NCI-H1105 treated with DMSO at 0.1 percent for 48 hours (cell line): Measurements from ENCODE around the gene MRC2.
A peak's percentile ranks its signal among the peaks of the same experiment; 100 is the strongest.
"Not testable (repeated sequence)": the region's sequence is repeated elsewhere in the genome, so short reads cannot be mapped to it uniquely, and the experiment has no call there.

Source experiments
- DNase-seq: peaks from one replicate; lab custom pipeline; 2025; lab: John Stamatoyannopoulos, UW

Gene MRC2, protein sequence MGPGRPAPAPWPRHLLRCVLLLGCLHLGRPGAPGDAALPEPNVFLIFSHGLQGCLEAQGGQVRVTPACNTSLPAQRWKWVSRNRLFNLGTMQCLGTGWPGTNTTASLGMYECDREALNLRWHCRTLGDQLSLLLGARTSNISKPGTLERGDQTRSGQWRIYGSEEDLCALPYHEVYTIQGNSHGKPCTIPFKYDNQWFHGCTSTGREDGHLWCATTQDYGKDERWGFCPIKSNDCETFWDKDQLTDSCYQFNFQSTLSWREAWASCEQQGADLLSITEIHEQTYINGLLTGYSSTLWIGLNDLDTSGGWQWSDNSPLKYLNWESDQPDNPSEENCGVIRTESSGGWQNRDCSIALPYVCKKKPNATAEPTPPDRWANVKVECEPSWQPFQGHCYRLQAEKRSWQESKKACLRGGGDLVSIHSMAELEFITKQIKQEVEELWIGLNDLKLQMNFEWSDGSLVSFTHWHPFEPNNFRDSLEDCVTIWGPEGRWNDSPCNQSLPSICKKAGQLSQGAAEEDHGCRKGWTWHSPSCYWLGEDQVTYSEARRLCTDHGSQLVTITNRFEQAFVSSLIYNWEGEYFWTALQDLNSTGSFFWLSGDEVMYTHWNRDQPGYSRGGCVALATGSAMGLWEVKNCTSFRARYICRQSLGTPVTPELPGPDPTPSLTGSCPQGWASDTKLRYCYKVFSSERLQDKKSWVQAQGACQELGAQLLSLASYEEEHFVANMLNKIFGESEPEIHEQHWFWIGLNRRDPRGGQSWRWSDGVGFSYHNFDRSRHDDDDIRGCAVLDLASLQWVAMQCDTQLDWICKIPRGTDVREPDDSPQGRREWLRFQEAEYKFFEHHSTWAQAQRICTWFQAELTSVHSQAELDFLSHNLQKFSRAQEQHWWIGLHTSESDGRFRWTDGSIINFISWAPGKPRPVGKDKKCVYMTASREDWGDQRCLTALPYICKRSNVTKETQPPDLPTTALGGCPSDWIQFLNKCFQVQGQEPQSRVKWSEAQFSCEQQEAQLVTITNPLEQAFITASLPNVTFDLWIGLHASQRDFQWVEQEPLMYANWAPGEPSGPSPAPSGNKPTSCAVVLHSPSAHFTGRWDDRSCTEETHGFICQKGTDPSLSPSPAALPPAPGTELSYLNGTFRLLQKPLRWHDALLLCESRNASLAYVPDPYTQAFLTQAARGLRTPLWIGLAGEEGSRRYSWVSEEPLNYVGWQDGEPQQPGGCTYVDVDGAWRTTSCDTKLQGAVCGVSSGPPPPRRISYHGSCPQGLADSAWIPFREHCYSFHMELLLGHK (N-terminal part only)

DNA sequence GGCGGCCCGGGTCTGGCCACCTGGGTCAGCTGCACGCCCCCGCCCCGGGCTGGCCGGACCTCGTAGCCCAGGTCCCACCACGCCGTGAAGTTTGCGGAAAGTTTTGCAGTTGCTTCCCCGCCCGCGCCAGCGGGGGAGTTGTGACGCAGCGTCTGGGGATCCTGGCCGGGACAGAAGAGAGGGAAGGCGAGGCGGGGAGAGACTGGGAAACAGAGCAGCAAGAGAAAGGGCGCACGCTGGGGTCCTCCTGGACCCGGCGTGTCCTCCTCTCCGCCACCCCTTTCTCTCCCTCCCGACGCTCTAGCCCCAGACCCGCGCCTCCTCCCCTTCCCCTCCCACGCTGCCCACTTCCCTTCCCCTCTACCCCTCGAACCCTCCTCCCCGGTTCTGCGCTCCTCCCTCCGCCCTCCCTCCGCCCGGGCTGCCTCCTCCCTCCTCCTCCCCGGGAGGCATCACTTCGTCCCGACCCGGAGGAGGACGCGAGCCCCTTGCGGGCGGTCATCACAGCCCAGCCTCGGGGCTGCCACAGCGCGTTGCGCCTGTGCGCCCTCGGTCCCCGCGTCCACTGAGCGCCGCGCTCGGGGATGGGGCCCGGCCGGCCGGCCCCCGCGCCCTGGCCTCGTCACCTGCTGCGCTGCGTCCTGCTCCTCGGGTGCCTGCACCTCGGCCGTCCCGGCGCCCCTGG is at the start of gene MRC2:
Gene MRC2, plus strand, starts transcription at position 452 of the 685 bp plus-strand sequence. Its CDS starts 133 bp downstream, at position 585.
- peak; percentile 12 for DNase-seq

DNA sequence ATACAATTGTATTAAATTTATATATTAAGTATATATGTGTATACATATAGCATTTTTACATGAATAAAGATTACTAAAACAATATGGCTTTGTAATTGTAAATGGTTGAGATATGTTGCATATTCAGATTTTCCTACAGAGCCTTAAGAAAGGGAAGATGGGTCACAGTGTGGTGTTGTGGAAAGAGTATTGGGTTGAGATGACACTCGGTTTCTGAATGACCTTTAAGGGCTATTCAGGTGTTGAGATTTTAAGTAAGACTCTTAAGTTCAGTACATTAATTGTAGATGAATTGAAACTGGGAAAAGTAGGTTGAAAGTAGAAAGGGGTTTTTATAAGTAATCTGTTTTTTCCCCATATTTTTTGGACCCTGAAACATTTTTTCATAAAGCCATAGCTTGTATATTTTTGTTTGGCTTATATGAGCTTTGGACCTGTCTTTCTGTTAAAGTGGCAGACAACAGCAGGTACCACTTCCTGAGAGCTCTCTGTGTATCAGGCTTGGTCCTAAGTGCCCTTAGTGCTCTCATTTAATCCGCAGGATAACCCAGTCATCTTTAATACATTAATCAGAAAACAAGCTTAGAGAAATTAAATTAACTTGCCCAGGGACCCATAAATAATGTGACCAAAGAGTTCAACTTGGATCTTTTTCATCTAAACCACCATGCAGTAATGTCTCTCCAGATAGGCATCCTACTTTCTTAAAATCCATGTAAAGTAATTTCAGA is 48.5 kb upstream of the MRC2 start:
- no peak for DNase-seq

DNA sequence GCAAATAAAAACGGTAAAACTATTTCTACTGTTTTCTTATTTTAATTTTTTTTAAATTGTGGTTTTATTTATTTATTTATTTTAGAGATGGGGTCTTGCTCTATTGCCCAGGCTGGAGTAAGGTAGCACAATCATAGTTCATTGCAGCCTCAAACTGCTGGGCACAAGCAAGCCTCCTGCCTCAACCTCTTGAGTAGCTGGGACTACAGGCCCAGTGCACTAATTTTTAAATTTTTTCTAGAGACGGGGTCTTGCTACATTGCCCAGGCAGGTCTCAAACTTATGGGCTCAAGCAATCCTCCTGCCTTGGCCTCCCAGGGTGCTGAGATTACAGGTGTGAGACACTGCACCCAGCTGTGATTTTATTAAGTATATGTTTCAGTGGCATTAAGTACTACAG is 46.5 kb upstream of the MRC2 start:
- DNase-seq, result no peak

DNA sequence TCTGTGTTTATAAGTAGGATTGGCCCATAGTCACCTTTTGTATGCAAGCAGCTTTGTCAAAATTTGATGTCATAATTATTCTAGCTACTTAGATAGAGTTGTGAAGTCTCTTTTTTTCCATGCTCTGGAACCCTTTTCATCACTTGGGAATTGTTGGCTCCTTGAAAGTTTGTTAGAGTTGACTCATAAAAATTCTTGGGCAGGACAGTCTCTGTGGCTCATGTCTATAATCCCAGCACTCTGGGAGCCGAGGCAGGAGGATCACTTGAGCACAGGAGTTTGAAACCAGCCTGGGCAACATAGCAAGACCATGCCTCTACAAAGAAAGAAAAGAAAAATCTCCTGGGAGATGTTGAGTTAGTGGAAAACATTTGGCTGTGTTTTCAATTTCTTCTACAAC is 45.7 kb upstream of the MRC2 start:
- DNase-seq, result no peak

DNA sequence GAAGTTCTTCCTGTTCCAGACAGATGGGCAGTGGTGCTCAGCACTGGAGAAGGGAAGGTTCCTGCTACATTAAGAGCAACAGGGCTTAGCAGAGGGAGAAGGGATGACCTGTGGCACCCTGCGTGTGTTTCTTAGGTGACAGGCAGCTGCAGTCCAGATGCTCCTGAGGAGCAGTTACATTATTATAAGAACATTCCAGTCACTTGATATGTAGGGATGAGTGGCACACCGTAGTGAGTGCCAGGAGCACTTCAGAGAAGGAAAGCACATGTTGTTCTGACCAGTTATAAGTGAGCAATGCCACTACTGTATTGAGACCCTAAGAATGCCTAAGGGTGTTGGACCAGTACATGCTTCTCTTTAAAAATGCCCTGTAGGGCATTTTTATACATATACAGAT is 39.9 kb upstream of the MRC2 start:
- DNase-seq, result no peak

DNA sequence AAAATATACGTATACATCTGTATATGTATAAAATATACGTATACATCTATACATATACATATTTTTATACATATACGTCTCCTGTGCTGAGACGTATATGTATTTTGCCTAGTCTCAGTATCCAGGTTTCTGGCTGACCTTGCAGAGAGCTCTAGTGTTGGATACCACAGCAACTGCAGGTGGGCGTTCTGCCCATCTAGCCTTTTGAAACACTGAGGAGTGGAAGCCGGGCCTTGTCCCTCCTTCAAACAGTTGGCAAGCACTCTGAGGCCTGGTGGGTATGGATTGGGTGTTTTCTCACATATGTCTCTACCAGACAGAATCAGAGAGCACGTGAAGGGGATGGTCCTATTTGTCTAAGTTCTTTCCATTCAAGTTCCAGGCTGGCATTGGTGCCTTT is 39.4 kb upstream of the MRC2 start:
- no peak for DNase-seq

DNA sequence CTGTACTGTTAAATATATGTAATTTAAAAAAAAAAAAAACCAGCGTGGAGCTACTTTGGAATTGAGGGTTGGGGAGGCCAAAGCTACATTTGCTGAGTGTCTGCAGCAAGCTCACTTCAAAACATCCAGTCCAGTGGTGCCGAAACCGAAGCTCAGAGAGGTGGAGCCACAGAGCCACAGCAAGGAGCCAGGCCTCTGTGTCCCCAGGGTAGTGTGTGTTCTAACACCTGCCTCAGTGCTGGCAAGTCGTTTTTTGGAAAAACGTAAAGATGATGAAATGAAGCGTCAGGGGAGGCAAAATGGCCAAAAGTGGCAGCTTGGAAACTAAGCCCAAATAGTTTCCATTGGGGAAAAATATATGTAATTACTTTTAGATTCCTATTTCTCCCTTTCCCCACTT is 36.1 kb upstream of the MRC2 start:
- DNase-seq, result no peak

DNA sequence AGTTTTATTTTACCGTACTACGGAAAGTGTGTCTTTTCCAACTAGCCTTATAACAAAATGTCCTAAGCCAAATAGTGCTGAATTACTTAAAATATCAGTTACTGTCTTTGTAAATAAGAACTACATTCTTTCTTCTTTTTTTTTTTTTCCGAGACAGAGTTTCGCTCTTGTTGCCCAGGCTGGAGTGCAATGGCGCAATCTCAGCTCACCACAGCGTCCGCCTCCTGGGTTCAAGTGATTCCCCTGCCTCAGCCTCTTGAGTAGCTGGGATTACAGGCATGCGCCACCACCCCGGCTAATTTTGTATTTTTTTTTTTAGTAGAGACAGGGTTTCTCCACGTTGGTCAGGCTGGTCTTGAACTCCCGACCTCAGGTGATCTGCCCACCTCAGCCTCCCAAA is 35.6 kb upstream of the MRC2 start:
- DNase-seq, result not testable (repeated sequence)

DNA sequence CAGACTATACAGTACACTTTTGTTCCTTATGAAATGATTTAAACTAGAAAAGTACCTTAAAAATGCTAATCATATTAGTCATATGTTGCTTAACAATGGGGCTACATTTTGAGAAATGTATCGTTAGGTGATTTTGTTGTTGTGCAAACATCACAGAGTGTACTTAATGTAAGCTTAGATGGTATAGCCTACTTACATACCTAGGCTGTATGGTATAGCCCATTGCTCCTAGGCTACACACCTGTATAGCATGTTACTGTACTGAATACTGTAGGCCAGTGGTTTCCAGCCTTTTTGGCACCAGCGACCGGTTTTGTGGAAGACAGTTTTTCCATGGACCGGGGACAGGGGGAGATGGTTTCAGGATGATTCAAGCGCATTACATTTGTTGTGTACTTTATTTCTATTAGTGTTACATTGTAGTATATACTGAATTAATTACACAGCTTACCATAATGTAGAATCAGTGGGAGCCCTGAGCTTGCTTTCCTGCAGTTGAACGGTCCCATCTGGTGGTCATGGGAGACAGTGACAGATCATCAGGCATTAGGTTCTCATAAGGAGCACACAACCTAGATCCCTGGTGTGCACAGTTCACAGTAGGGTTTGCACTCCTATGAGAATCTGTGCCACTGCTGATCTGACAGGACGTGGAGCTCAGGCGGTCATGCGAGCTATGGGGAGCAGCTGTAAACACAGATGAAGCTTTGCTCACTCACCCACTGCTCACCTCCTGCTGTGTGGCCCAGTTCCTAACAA is 35.0 kb upstream of the MRC2 start:
- DNase-seq, result no peak

DNA sequence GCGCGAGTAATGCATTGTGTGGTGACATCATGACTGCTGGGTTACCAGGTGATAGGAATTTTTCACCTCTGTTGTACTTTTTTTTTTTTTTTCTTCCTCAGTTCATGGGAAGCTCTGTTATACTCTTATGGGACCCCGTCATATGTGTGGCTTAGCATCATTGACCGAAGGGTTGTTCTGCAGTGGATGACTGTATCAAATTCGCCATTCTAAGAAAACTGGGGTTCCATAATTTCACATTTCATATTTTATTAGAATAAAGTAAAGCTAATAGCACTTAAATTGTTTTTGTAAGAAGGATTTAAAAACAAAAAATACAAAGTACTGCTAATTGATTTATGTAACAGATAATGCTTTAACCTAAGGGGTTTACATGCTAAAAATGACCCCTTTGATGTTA is 32.0 kb upstream of the MRC2 start:
- DNase-seq, result no peak

DNA sequence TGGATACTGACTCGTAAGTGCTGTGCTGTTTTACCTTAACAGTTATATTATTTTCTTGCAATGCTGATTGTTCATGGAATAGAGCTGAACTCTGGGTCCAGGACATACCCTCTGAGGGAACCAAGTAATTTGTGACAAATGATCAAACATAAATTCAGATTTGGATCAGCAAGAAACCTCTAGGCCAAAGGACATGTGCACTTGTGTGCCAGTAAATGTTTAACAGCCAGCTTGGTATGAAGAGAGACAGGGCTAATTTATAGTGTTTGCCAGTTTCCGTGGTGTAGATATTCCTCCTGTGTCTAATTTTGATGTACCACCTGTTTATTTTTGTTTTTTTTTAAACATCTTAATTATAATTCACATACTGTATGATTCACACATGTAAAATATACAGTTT is 30.8 kb upstream of the MRC2 start:
- DNase-seq, result no peak

DNA sequence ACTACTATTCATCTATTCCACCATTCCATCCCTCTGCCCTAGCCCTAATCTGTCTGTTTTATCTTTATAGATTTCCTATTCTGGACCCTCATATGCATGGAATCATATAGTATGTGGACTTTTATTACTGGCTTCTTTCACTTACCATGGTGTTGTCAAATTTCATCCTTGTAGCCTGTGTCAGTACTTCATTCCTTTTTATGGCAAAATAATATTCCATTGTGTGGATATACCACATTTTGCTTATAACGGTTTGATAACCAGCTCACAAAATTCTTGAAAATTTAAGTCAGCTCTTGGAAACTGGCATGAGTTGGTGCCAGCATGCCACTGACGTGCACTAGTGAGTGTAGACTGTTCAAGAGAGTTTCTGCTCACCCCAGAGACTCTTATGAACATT is 30.3 kb upstream of the MRC2 start:
- no peak for DNase-seq

DNA sequence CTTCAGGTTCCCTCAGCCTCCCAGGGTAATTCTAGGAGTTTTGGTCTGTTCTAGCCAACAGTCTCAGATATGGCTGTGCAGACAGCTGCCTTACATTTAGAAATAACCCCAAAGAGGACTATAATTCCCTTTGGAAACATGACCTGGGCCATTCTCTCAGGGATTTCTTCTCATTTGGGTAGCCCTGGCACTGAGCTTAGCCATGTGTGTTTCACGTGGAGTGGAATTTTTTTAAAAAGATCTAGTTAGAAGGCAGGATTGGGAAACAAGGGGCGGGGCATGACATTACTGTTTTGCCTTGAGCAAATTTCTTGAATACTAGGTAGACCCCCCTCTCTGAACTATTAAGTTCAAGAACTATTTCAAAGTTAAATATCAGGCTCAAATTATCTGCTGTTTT is 29.6 kb upstream of the MRC2 start:
- no peak for DNase-seq

DNA sequence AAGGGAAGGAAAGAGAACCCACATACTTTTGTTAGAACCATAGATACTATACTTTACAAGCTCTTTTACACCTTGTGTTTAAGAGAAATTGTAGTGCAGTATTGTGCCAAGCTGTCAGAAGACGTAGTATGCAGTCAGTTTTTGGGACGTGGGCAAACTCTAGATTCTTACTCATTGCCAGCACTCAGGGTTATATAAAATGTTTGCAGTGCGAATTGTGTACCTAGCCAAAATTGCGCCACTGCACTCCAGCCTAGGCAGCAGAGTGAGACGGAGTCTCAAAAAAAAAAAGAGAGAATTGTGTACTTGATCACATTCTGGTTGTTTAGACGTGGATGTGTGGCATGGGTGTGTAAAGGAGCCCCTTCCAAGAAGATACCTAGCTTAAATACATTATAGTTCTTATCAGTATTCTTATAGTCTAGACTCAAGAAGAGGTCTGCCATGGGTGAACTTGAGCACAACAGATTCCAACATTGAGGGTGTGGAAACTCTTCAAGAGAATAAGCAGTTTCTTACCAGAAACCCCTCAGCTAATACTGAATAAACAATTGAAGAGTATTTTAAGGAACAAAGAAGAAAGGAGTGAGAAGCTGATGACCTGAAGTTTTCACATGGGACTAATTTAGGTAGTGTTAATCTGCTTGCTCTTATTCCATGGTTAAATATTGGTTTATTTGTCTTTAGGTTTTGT is 27.4 kb upstream of the MRC2 start:
- DNase-seq, result no peak

DNA sequence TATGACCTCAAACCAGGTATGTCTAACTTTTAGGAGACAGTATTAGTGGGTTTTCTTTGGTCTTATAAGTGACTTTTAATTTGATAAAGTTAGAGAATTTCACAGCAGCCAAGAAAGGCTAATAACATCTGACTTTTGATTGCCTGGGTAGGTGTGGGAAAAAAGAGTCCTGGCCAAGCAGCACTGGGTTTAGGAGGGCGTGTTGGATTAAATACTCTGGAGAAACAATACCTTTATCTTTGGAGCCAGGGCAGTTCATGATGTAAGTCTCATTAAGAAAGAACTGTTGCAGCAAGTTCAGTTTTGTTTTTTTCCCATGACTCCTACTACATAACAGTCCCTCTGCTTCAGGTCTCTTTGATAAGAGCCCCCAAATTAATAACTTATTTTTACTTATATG is 26.7 kb upstream of the MRC2 start:
- no peak for DNase-seq

DNA sequence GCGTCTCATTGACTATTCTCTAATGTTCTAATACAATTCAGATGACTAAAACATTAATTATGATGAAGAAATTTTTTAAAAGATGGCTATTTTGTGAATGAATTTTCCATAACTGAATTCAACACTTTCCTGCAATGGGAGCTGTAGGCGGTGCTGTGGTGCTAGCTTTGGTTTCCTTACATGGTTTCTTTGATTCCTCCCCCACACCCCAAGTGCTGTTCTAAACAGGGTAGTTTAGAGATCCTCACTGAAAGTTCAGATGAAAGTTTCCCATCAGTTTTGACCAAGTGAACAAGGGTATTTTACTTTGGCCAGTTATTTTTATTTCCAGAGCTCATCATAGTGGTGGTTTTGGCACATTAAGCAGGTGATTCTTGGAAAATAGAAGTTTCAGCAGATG is 26.0 kb upstream of the MRC2 start:
- no peak for DNase-seq

DNA sequence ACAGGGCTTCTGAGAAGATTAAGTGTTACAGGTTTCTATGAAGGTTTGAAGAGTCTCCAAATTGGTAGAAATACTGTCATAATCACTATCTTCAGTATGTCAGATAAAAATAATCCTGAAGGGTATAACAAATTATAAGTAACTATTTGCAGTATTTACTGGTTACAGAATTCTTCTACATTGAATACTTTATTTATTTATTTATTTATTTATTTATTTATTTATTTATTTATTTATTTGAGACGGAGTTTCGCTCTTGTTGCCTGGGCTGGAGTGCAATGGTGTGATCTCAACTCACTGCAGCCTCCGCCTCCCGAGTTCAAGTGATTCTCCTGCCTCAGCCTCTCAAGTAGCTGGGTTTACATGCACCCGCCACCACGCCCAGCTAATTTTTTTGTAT is 23.7 kb upstream of the MRC2 start:
- not testable (repeated sequence) for DNase-seq

DNA sequence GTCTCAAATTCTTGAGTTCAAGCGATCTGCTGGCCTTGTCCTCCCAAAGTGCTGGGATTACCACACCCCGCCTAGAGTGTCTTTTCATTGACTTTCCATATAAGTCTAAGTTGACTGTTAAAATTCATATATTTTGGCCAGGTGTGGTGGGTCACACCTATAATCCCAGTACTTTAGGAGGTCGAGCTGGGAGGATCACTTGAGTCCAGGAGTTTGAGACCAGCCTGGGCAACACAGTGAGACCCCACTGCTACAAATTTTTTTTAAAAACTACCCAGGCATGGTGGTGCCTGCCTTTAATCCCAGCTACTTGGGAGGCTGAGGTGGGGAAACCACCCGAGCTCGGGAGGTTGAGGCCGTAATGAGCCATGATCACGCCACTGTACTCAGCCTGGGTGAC is 21.9 kb upstream of the MRC2 start:
- DNase-seq, result no peak

DNA sequence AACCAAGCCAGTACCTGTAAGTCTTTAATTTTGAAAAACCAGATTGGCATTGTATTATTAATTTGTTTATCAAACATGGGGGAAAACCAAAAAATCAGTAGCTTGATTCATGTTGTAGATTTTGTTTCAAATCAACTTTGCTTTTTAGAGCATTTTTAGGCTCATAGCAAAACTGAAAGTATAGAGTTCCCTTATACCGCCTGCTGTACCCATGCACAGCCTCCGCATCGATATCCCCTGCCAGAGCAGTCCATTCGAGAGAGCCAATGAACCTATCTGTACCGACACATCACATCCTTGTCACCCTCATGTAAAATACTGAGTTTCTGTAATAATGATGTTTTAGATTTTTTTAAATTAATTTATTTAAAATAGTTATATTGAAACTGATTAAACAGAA is 16.2 kb upstream of the MRC2 start:
- no peak for DNase-seq

DNA sequence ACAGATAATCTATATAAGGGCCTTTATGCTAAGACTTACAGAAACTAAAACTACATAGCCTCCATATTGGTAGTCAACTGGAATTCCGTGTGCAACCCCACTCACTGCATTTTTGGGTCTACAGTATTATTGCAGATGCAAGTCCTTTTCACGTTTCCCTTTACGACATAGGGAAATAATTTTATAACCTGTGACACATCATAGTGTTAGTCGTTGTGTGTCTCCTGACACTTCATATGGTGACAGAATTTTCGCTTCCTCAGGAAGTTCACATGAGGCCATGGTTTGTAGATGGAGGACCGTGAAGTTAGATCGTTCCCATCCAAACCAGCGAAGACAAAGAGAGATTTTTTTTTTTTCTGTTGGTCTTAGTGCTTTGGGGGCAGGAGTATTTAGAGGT is 15.7 kb upstream of the MRC2 start:
- DNase-seq, result no peak
